Ovary (tissue), 9 donors: ENCODE measurements around the gene NAV2. TPM values are rescaled to one million over a fixed set of nuclear protein-coding genes. Genes with fewer than 3 reads are reported as not detected.

Source experiments
- DNase-seq, 5 donors: peaks; one replicate each; pipeline ENCODE4 v3.0.0-alpha.2; 2019 to 2020
- H3K27ac ChIP-seq, 2 donors: fragments of 200-600 bp; one replicate each; pipeline versions ENCODE4 v1.5.1 to v1.8.0; 2019 to 2022
- H3K27me3 ChIP-seq: fragments of 200-600 bp; one replicate; pipeline ENCODE4 v1.8.0; 2022
- H3K36me3 ChIP-seq: fragments of 200-600 bp; sonication (generic); one replicate; pipeline ENCODE4 v1.5.1; 2019
- H3K4me1 ChIP-seq: one replicate; pipeline ENCODE4 v1.8.1; 2013; ENCODE audit warnings: mild to moderate bottlenecking, moderate library complexity; ENCODE audit not compliant: insufficient read depth
- H3K4me3 ChIP-seq: fragments of 200-600 bp; sonication (generic); one replicate; pipeline ENCODE4 v1.5.1; 2017
- H3K9me3 ChIP-seq, 2 donors: fragments of 200-600 bp in 1 of 2; sonication (generic) in 1 of 2; one replicate each; pipeline versions ENCODE4 v1.5.1 to v1.8.1; 2013 to 2019; ENCODE audit warnings: mild to moderate bottlenecking in 1 of 2, moderate library complexity in 1 of 2
- EP300 ChIP-seq: sonication (generic); formaldehyde crosslinking; IDR thresholded peaks from one replicate; pipeline ENCODE4 v1.6.1; 2017; ENCODE audit warnings: antibody characterized with exemption
- POLR2A ChIP-seq: fragments of 450-650 bp; IDR thresholded peaks from one replicate; pipeline ENCODE4 v1.6.1; 2017; ENCODE audit warnings: antibody characterized with exemption, mild to moderate bottlenecking, moderate library complexity
- WGBS, 3 donors: extraction: QIAGEN DNeasy Blood & Tissue Kit in 1 of 3; methylation state at CpG; one replicate each; pipeline versions ENCODE4 v1.1.5 to v1.1.7; 2013 to 2017; 5-methylcytosine and 5-hydroxymethylcytosine counted together
- intact Hi-C, 4 donors: fragments of 100-400 bp; cut with DNase I; formaldehyde crosslinking; loops; one replicate each; pipeline versions ENCODE4 v1.11.0 to v1.15.1; 2022 to 2023
- polyA plus RNA-seq, 2 donors: library from polyadenylated mRNA; stranded (reverse); fragments of 200-250 nt in 1 of 2; fragments of 350-450 nt in 1 of 2; fragmentation: Illumina TruSeq in 1 of 2; extraction: RNeasy Lipid Tissue Mini Kit (QIAGEN cat#74804) in 1 of 2; gene quantifications; one replicate each; pipeline ENCODE4 v1.2.3, GENCODE V29; 2013 to 2014
- total RNA-seq, 7 donors: library from RNA; depleted of rRNA in 2 of 7; stranded (reverse); fragments of >200 nt in 2 of 7; fragmentation: NEBNext Ultra II Directional in 3 of 7; extraction: Animal tissue kit (Norgen Biotek cat#: 25700) in 3 of 7; gene quantifications; one replicate each; pipeline versions ENCODE4 v1.1.0 to v1.2.4, GENCODE V29; 2016 to 2023
- TF ChIP-seq, protein P1 (sequence below), 3 donors: fragments of 450-650 bp in 2 of 3; fragments of 200-600 bp in 1 of 3; IDR thresholded peaks; one replicate each; pipeline versions ENCODE4 v1.5.1 to v1.8.0; 2016 to 2022; ENCODE audit warnings: antibody characterized with exemption in 3 of 3, mild to moderate bottlenecking in 1 of 3
- donor health status: DM: no; HTN: no; CAD: no; lungs with moderate emphysema.
- donor health status: DM: no; HTN: no; CAD: no.
- donor health status: Bipolar disorder and iron deficiency.
- donor health status: DM: yes; HTN: yes; CAD: no.
- donor health status: DM: no; HTN: no; CAD: no.
- donor health status: DM: yes; HTN: yes; CAD: no.

The NAV2 gene
- total and polyA plus RNA-seq, 9 donors, result 2.9 to 14.1 (median 7.8) TPM

DNA sequence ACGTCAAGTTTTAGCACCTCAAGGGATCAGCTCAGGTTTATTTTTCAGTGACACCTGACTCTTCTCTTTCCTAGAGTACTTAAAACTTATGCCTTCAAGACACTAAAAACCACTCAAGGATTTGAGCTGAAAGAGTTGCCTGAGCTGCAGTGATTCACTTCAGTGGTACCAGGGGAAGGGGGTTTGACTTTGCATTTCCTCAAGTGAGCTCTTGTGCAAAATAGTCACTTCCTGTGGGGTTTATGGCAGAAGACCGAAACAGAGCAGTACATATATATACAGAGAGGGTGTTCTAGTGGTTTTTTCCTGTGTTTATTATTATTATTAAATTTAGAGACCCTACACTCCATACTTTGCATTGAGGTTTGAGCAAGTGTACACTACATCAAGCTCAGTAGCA, 386.9 kb downstream of the NAV2 start:
- WGBS, 3 donors, result 83 to 98% (median 97%) methylated on average over 2 of the region's 2 CpGs
- no peaks in the 10 kb centered on the region for H3K27me3 ChIP-seq
- TF ChIP-seq EP300, result no peak
- TF ChIP-seq POLR2A, result no peak
- TF ChIP-seq, protein P1, sequence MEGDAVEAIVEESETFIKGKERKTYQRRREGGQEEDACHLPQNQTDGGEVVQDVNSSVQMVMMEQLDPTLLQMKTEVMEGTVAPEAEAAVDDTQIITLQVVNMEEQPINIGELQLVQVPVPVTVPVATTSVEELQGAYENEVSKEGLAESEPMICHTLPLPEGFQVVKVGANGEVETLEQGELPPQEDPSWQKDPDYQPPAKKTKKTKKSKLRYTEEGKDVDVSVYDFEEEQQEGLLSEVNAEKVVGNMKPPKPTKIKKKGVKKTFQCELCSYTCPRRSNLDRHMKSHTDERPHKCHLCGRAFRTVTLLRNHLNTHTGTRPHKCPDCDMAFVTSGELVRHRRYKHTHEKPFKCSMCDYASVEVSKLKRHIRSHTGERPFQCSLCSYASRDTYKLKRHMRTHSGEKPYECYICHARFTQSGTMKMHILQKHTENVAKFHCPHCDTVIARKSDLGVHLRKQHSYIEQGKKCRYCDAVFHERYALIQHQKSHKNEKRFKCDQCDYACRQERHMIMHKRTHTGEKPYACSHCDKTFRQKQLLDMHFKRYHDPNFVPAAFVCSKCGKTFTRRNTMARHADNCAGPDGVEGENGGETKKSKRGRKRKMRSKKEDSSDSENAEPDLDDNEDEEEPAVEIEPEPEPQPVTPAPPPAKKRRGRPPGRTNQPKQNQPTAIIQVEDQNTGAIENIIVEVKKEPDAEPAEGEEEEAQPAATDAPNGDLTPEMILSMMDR (IDR thresholded peaks at IDR 0.05), result no peak
- no peaks in the 10 kb centered on the region for H3K9me3 ChIP-seq
- intact Hi-C loops, result no loop called here
- no peak overlapping the region for H3K27ac ChIP-seq
- H3K36me3 ChIP-seq, result no peaks in the 10 kb centered on the region
- no peak for DNase-seq
- no peaks in the 10 kb centered on the region for H3K4me1 ChIP-seq
- H3K4me3 ChIP-seq, result no peak overlapping the region

DNA sequence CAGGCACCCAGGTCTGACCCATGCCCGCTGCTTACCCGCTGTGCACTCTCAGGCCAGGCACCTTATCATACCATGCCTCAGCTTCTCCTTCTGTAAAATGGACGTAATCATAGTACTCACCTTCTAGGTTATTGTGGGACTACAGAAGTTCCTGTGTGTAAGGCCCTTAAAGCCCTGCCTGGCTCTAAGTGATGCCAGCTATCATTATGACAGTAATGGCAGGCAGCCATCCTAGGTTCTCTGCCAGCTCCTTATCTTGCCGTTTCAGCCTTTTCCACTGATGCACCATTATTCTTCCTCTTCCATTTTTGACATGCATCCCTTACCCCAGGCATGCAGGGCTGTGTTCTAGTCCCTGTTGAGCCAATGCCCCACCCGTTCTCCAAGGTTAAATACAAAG, 389.8 kb downstream of the NAV2 start:
- no peak for TF ChIP-seq EP300
- no peak for TF ChIP-seq POLR2A
- TF ChIP-seq, protein P1 (IDR thresholded peaks at IDR 0.05), result no peak
- intact Hi-C loops, result no loop called here
- Histone ChIP-seq H3K4me3 (no peak overlapping the region), H3K36me3 (no peaks in the 10 kb centered on the region), H3K4me1 (no peaks in the 10 kb centered on the region), H3K27me3 (no peaks in the 10 kb centered on the region), H3K9me3 (no peaks in the 10 kb centered on the region), H3K27ac (no peak overlapping the region)
- no peak for DNase-seq
- WGBS, 3 donors, result 77 to 78% (median 77%) methylated on average over 5 of the region's 5 CpGs

DNA sequence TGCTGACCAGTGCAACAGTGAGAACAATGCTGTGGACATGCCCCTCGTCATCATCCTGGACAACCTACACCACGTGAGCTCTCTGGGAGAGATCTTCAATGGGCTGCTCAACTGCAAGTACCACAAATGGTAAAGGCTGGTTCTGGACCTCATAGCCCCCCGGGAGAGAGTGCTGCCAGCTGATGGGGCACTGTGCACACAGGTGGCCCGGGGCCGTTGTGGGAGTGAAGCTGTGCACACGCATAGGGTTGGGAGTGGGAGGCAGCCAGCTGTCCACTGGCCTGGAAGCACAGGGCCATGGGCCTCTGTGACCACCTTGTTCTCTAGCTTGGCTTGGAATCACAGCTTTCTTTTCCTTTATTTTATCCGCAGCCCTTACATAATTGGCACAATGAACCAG, 390.6 kb downstream of the NAV2 start:
- WGBS, 3 donors, result 82 to 91% (median 89%) methylated on average over 7 of the region's 7 CpGs
- no peaks in the 10 kb centered on the region for H3K4me1 ChIP-seq
- no peaks in the 10 kb centered on the region for H3K36me3 ChIP-seq
- no peaks in the 10 kb centered on the region for H3K9me3 ChIP-seq
- no peak for DNase-seq
- H3K27me3 ChIP-seq, result no peaks in the 10 kb centered on the region
- no peak overlapping the region for H3K27ac ChIP-seq
- TF ChIP-seq POLR2A (no peak), EP300 (no peak)
- TF ChIP-seq, protein P1 (IDR thresholded peaks at IDR 0.05), result no peak
- H3K4me3 ChIP-seq, result no peak overlapping the region
- intact Hi-C loops, result no loop called here

DNA sequence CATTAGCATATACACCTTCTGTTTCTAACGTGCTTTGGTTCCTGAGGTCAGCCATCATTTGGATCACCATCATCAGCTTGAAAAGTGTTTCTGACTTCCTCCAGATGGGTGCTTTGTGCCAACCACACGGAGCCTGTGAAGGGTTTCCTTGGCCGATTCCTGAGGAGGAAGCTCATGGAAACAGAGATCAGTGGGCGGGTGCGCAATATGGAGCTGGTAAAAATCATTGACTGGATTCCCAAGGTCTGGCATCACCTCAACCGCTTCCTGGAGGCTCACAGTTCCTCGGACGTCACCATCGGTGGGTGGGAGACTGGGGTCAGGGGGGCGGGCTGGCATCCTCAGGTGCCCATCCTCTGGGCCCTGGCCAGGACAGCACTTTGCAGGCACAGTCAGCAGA, 392.8 kb downstream of the NAV2 start:
- WGBS, 3 donors, result 90 to 93% (median 91%) methylated on average over 10 of the region's 10 CpGs
- Histone ChIP-seq H3K4me1 (no peaks in the 10 kb centered on the region), H3K36me3 (no peaks in the 10 kb centered on the region), H3K9me3 (no peaks in the 10 kb centered on the region), H3K27me3 (no peaks in the 10 kb centered on the region), H3K27ac (no peak overlapping the region), H3K4me3 (no peak overlapping the region)
- intact Hi-C loops, result no loop called here
- TF ChIP-seq, protein P1 (IDR thresholded peaks at IDR 0.05), result no peak
- TF ChIP-seq EP300, result no peak
- DNase-seq, result no peak
